ENCODE measurements around the gene ST7. TPM values are rescaled to one million over a fixed set of nuclear protein-coding genes. Genes with fewer than 3 reads are reported as not detected.

The ST7 gene
- total RNA-seq, 3 donors from 2014 or later (not counting 1 experiment from before 2014, with no cell fraction given), result 9.8 to 15.7 (median 12.9) TPM

- Mint-ChIP-seq H3K36me3 (no peaks in the 10 kb centered on the region), H3K27me3 (ENCODE audit: low read depth in 2 of 2) (no peaks in the 10 kb centered on the region), H3K9me3 (no peaks in the 10 kb centered on the region), H3K4me1 (no peaks in the 10 kb centered on the region), H3K4me3 (no peak overlapping the region), H3K27ac (no peak overlapping the region)
- DNase-seq (no peak), ATAC-seq (no peak)
- Histone ChIP-seq H3K4me1 (ENCODE audit: control insufficient read depth, insufficient read depth, low read length) (no peaks in the 10 kb centered on the region), H3K27ac (ENCODE audit: low read length) (no peak overlapping the region), H3K27me3 (ENCODE audit: control insufficient read depth, insufficient read depth, low read length) (no peaks in the 10 kb centered on the region), H3K9me3 (ENCODE audit: control insufficient read depth, insufficient read depth, low read length) (no peaks in the 10 kb centered on the region), H3K36me3 (ENCODE audit: control insufficient read depth, insufficient read depth, low read length) (no peaks in the 10 kb centered on the region), H3K4me3 (ENCODE audit: low read length) (no peak overlapping the region)
- intact Hi-C loops (cut with micrococcal nuclease), result no loop called here
- WGBS (ENCODE audit: insufficient coverage), result 89% methylated on average over 1 of the region's 2 CpGs
- TF ChIP-seq, protein P1, sequence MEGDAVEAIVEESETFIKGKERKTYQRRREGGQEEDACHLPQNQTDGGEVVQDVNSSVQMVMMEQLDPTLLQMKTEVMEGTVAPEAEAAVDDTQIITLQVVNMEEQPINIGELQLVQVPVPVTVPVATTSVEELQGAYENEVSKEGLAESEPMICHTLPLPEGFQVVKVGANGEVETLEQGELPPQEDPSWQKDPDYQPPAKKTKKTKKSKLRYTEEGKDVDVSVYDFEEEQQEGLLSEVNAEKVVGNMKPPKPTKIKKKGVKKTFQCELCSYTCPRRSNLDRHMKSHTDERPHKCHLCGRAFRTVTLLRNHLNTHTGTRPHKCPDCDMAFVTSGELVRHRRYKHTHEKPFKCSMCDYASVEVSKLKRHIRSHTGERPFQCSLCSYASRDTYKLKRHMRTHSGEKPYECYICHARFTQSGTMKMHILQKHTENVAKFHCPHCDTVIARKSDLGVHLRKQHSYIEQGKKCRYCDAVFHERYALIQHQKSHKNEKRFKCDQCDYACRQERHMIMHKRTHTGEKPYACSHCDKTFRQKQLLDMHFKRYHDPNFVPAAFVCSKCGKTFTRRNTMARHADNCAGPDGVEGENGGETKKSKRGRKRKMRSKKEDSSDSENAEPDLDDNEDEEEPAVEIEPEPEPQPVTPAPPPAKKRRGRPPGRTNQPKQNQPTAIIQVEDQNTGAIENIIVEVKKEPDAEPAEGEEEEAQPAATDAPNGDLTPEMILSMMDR (IDR thresholded peaks at IDR 0.05), result no peak
Measured at GRCh38 chr7:117200132-117200531, 246.8 kb downstream of the ST7 start.

DNA sequence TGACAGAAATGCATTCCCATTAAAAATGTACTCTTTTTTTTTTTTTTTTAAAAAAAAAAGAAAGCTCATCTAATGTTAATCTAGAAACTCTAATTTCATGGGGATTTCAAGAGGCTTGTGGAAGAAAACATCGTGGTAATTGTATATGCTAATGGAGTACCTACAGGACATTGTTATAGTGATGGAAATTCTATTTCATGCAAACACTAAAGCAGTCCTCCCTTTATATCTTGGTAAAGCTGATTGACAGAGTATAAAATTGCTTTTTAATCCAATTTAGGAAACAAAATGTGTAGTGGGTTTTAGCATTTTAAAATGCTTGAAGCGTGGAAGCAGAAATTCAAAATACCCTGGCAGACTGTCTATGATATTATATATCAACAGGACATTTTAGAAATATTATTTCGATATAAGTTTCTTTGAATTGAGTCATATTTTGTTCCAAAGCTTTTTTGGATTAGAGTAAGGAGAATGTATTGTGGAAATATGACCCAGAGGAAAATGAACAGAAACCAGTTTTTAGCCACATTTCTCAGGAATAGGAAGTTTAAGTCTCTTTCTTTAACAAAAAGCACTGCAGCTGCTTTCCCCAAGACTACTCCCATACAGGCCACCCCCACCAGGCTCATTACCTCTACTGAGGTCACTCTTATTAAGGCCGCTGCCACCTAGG is 247.6 kb downstream of the ST7 start:
- Histone ChIP-seq H3K36me3 (ENCODE audit: control insufficient read depth, insufficient read depth, low read length) (no peaks in the 10 kb centered on the region), H3K27me3 (ENCODE audit: control insufficient read depth, insufficient read depth, low read length) (no peaks in the 10 kb centered on the region), H3K27ac (ENCODE audit: low read length) (no peak overlapping the region), H3K4me3 (ENCODE audit: low read length) (no peak overlapping the region), H3K4me1 (ENCODE audit: control insufficient read depth, insufficient read depth, low read length) (no peaks in the 10 kb centered on the region), H3K9me3 (ENCODE audit: control insufficient read depth, insufficient read depth, low read length) (no peaks in the 10 kb centered on the region)
- no peak overlapping the region for H3K27ac Mint-ChIP-seq
- TF ChIP-seq, protein P1 (IDR thresholded peaks at IDR 0.05), result no peak
- H3K27me3 Mint-ChIP-seq (ENCODE audit: low read depth in 2 of 2), result no peaks in the 10 kb centered on the region
- no peak overlapping the region for H3K4me3 Mint-ChIP-seq
- ATAC-seq (no peak), DNase-seq (no peak)
- H3K4me1 Mint-ChIP-seq, result no peaks in the 10 kb centered on the region
- intact Hi-C loops (cut with micrococcal nuclease), result no loop called here
- H3K9me3 Mint-ChIP-seq, result no peaks in the 10 kb centered on the region
- H3K36me3 Mint-ChIP-seq, result no peaks in the 10 kb centered on the region
- 90% methylated on average over 2 of the region's 4 CpGs for WGBS (ENCODE audit: insufficient coverage)

DNA sequence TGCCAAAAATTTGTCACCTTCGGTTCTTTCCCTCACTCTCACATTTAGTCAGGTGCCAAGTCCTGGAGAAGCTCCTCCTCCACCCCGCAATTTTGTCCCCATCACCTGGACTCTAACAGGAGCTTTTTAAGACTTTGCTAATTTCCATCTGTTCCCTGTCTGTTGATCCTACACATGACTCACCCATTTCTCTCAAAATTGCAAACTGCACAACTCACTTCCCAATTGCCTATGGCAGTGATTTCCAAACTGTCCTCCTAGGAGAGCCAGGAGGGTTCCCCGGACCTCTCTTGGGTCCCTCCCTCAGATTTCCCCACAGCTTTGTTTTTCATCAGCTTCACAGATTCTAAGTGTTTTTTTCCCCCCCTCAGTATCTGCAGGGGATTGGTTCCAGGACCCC is 249.2 kb downstream of the ST7 start:
- Mint-ChIP-seq H3K4me3 (no peak overlapping the region), H3K9me3 (no peaks in the 10 kb centered on the region), H3K36me3 (no peaks in the 10 kb centered on the region), H3K4me1 (no peaks in the 10 kb centered on the region), H3K27me3 (ENCODE audit: low read depth in 2 of 2) (no peaks in the 10 kb centered on the region), H3K27ac (no peak overlapping the region)
- TF ChIP-seq, protein P1 (IDR thresholded peaks at IDR 0.05), result no peak
- 62% methylated on average over 3 of the region's 3 CpGs for WGBS (ENCODE audit: insufficient coverage)
- H3K4me3 ChIP-seq (ENCODE audit: low read length), result no peak overlapping the region
- no peak overlapping the region for H3K27ac ChIP-seq (ENCODE audit: low read length)
- H3K4me1 ChIP-seq (ENCODE audit: control insufficient read depth, insufficient read depth, low read length), result no peaks in the 10 kb centered on the region
- H3K9me3 ChIP-seq (ENCODE audit: control insufficient read depth, insufficient read depth, low read length), result no peaks in the 10 kb centered on the region
- ATAC-seq (no peak), DNase-seq (no peak)
- no peaks in the 10 kb centered on the region for H3K27me3 ChIP-seq (ENCODE audit: control insufficient read depth, insufficient read depth, low read length)
- intact Hi-C loops (cut with micrococcal nuclease), result no loop called here
- H3K36me3 ChIP-seq (ENCODE audit: control insufficient read depth, insufficient read depth, low read length), result no peaks in the 10 kb centered on the region

DNA sequence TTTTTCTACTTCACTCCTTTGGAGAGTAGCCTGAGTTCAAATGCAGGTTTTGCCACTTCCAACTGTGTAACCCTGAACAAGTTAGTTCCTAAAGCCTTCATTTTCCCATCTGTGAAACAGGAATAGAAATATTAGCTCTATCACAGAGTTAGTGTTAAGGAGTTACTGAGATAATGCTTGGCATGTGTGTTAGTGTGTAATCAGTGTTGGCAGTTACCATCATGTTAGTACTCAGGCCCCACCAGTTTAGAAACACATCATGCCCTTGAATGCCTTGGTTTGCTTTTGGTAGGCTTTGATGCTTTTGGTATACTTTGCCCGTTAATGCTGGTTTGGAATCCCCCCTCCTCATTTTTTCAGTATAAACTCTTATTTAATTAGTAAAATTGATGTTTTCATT is 249.9 kb downstream of the ST7 start:
- Mint-ChIP-seq H3K27ac (no peak overlapping the region), H3K4me3 (no peak overlapping the region), H3K27me3 (ENCODE audit: low read depth in 2 of 2) (no peaks in the 10 kb centered on the region), H3K9me3 (no peaks in the 10 kb centered on the region), H3K4me1 (no peaks in the 10 kb centered on the region), H3K36me3 (no peaks in the 10 kb centered on the region)
- Histone ChIP-seq H3K27ac (ENCODE audit: low read length) (no peak overlapping the region), H3K4me1 (ENCODE audit: control insufficient read depth, insufficient read depth, low read length) (no peaks in the 10 kb centered on the region), H3K9me3 (ENCODE audit: control insufficient read depth, insufficient read depth, low read length) (no peaks in the 10 kb centered on the region), H3K4me3 (ENCODE audit: low read length) (no peak overlapping the region), H3K27me3 (ENCODE audit: control insufficient read depth, insufficient read depth, low read length) (no peaks in the 10 kb centered on the region), H3K36me3 (ENCODE audit: control insufficient read depth, insufficient read depth, low read length) (no peaks in the 10 kb centered on the region)
- DNase-seq (no peak), ATAC-seq (no peak)
- TF ChIP-seq, protein P1 (IDR thresholded peaks at IDR 0.05), result no peak
- WGBS (ENCODE audit: insufficient coverage), result no CpG with 5 or more reads among the region's 1 CpG
- intact Hi-C loops (cut with micrococcal nuclease), result no loop called here

Data from natural killer cell (primary cell).